NCI-H187 treated with DMSO at 0.1 percent for 48 hours (cell line): ENCODE measurements around the gene TEX22.

ENCODE experiments used
- DNase-seq: peaks from one replicate; lab custom pipeline; 2025; lab: John Stamatoyannopoulos, UW

TEX22 gene

GRCh38 chr14:105439710-105440553 lies 41.6 kb downstream of the TEX22 start:
- DNase-seq = no peak

GRCh38 chr14:105440554-105440900 lies 42.2 kb downstream of the TEX22 start:
- DNase-seq = no peak

GRCh38 chr14:105440992-105441391 lies 42.7 kb downstream of the TEX22 start:
- no peak for DNase-seq

- DNase-seq = no peak
These were observed 43.8 kb downstream of the TEX22 start for GRCh38 chr14:105442125-105442524.

- DNase-seq = no peak
These were observed 44.5 kb downstream of the TEX22 start for GRCh38 chr14:105442834-105443233.

DNA sequence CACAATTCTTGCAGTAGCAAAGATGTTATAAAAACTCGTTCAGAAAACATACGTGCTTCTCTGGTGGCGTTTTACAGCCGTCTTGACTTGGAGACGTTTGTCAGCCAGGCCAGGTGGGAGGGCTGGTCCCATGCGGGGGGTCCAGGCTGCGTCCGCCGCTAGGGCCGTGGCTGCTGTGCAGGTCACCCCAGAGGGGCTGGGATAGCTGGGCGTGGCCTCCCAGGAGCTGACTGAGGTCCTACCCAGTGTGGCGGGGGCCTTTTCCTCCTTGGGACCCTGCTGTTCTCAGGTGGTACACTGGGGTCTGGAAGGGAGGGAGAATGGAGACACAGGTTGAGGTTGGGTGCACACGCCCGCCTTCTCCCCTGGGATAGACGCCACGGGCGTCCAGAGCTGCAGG lies 46.5 kb downstream of the TEX22 start:
- DNase-seq = no peak

- DNase-seq = no peak
These were observed 47.0 kb downstream of the TEX22 start for GRCh38 chr14:105445290-105445689.

DNA sequence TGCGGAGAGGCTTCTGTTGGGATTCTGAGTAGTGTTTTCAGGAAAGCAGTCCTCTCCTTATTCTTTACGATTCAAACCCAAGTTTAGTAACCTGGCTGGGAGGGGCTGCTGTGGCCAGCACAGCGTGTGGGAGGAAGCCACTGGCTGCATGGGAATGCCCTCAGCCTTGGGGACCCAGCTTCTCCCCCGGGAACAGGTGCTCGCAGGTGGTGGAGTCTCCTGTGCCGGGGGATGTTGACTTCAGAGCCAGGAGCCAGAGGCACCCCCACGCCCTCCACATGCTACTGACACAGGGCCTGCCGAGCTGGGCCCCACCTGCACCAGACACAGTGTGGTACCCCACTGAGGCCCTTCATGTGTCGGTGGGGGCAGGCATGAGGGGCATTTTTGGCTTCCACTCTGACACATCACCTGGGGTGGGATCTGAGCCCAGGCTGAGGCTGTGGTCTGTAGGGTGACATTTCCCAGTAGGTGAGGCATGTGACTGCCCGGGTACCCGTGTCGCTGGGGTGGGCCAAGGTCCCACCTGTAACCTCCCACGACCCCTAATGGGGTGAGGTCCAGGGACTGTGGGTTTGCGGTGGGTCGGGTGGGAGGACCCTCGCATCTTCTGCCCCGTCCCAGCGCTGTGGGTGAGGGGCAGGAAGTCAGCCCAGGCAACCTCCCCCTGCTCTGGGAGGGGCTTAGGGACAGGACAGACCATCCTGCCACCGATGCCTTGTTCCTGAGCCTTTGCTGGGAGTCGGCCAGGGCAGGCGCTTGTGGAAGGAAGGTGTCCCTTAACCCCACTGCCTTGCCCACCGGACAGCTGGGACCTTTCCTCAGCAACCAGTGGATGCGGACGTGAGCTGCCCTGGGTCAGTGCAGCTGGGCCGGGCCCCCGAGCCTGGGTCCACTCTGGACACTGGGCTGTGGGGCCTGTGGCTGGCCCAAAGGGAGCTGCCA lies 47.8 kb downstream of the TEX22 start:
- DNase-seq = no peak

- DNase-seq = no peak
These were observed 48.6 kb downstream of the TEX22 start for GRCh38 chr14:105446971-105447370.

GRCh38 chr14:105447651-105448640 lies 49.6 kb downstream of the TEX22 start:
- DNase-seq = no peak

- DNase-seq = no peak
These were observed 50.4 kb downstream of the TEX22 start for GRCh38 chr14:105448706-105449111.

- DNase-seq = no peak
These were observed 51.2 kb downstream of the TEX22 start for GRCh38 chr14:105449276-105450122.

DNA sequence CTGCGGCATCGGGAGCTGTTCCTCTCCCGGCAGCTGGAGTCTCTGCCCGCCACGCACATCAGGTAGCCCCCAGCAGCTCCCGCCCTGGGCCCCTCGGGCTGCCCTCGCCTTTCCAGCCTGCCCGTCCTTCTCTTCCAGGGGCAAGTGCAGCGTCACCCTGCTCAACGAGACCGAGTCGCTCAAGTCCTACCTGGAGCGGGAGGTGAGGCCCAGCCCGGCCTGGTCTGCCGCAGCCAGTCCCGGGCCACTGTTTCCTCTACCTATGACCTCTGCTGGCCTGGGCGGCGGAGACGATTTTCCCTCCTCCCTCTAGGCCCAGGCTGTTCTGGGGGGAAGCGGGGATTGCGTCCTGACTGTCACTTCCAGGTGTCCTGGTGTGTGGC lies 51.8 kb downstream of the TEX22 start:
- DNase-seq = no peak

DNA sequence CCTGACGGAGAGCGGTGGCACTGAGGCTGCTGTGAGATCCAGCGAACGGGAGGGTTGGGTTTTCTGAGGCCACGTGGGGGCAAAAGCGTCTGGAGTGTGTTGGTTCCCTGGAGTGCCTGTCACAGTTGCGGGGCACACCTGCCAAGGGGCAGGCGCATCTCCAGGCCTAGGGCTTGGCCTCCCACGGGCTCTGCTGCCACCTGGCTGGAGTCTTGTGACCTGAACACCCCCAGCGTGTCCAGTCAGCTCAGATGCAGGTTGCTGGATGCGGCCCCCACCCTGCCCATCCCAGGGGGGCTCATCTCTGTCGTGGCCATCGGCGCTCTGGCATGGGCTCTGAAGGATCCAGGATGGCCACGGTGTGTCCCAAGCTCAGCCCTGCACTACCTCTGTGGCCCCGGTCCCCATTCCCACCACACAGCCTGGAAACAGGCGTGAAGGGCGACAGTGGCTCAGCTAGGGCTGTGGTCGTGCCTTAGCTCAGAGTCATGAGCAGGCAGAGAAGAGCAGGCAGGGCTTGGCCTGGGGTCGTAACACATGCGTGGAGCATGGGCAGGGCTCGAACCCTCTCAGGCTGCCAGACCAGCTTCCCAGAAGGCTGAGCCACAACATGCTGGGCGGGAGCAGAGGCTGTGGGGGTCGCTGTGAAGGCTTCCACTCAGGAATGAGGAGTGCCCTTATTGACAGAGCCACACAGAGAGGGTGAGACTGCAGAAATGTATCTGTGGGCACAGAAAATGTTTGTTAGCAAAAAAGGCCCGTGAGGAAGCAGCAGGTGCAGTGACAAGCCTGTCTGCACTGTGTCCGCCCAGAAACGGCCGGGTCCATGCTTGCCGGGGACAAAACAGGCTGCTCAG lies 52.8 kb downstream of the TEX22 start:
- DNase-seq = no peak

DNA sequence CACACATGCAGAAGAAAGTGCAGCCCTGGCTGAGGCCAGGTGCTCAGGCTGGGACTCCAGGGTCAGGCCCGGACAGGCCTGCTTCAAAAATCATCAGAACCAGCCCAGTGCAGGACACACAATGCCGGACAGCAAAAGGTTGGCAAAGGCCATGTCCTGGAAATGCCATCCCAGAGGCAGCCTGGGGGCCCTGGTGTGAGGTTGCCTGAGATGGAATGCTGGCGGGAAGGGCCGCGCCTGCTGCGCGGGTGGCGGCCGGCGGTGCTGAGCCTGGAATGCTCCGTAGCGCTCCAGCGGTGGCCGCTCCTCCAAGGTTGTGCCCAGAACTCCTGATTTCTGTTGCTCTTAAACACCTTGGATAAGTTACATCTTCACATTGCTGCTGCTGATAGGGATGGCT lies 54.6 kb downstream of the TEX22 start:
- no peak for DNase-seq

GRCh38 chr14:105453847-105454246 lies 55.5 kb downstream of the TEX22 start:
- no peak for DNase-seq

DNA sequence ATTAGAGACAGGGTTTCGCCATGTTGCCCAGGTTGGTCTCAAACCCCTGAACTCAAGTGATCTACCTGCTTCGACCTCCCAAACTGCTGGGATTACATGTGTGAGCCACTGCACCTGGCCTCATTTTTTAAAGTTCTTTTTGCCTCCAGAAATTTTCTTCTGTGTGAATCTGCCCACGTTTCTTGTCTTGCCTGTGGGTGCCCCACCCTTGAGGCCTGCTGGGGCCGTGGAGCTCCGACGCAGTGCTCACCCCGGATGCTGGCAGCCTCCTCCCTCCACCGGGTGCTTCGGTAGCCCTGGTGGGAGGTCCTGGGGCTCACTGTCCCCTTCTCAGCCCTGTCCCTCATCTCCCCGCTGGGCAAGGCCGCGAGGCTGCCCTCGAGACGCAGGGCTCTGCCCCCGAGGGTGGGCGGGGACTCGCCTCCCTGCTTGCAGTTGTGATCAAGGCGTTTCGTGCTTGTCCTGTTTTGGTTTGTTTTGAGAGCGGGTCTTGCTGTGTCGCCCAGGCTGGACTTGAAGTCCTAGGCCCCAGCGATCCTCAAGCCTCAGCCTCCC lies 56.8 kb downstream of the TEX22 start:
- no peak for DNase-seq

DNA sequence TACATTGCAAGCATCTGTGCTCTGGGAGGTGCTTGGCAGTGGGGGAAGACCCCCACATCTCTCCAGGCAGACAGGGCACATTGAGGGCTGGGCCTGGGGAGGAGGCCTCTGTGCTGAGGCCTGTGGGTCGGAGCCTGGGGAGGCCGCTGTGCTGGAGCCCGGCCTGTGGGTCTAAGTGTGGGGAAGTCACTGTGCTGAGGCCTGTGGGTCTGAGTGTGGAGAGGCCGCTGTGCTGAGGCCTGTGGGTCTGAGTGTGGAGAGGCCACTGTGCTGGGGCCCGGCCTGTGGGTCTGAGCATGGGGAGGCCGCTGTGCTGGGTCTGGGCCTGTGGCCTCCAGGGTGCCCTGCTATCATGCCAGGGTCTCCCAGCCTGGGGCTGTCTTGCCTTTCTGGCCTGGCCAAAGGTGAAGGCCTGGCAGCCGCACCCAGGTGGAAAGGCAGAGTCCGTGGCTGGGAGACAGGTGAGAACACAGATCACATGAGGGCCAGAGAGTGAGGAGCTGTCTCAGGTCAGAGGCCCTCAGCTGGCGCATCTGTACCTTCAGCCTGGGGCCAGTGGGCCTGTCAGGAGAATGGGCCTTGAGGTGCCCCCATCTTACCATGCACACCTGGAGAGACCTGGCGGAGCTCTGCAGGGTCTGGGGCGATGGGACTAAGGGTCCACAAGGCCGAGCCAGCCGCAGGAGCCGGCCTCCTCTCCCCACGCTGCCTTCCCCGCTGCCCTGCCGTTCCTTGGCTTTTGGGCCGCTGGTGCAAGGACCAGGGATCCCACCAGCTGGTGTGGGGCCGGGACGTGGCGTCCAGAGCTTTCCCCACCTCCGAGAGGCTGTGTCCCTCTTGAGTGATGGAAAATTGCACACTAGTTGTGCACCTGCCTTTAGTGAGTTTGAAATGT lies 57.7 kb downstream of the TEX22 start:
- DNase-seq = no peak
